Immature natural killer cell (primary cell): ENCODE measurements around the gene KCNA5. TPM values are rescaled to one million over a fixed set of nuclear protein-coding genes. Genes with fewer than 3 reads are reported as not detected.

Experiments used
- DNase-seq, 3 donors: peaks; one replicate each; pipeline ENCODE4 v3.0.0; 2022; ENCODE audit warnings: mixed read lengths in 1 of 3
- H3K27ac Mint-ChIP-seq, 6 donors: one replicate each; pipeline ENCODE4 v1.8.0; 2020; ENCODE audit warnings: mixed read lengths in 6 of 6, mild to moderate bottlenecking in 5 of 6, inconsistent platforms in 4 of 6, moderate library complexity in 3 of 6
- H3K27me3 Mint-ChIP-seq, 3 donors: one replicate each; pipeline ENCODE4 v1.8.0; 2020 to 2021; ENCODE audit warnings: low read depth in 3 of 3, mild to moderate bottlenecking in 3 of 3, mixed read lengths in 3 of 3, moderate library complexity in 3 of 3, inconsistent platforms in 1 of 3
- H3K36me3 Mint-ChIP-seq, 3 donors: one replicate each; pipeline ENCODE4 v1.8.0; 2020; ENCODE audit warnings: mixed read lengths in 3 of 3, inconsistent platforms in 2 of 3, mild to moderate bottlenecking in 2 of 3
- H3K4me1 Mint-ChIP-seq, 2 donors: one replicate each; pipeline ENCODE4 v1.8.0; 2020; ENCODE audit warnings: inconsistent platforms in 2 of 2, mild to moderate bottlenecking in 2 of 2, mixed read lengths in 2 of 2, moderate library complexity in 1 of 2
- H3K4me3 Mint-ChIP-seq, 5 donors: one replicate each; pipeline ENCODE4 v1.8.0; 2020; ENCODE audit warnings: mild to moderate bottlenecking in 5 of 5, mixed read lengths in 5 of 5, inconsistent platforms in 3 of 5, moderate library complexity in 3 of 5
- H3K9me3 Mint-ChIP-seq, 6 donors: one replicate each; pipeline ENCODE4 v1.8.0; 2020; ENCODE audit warnings: mild to moderate bottlenecking in 6 of 6, mixed read lengths in 6 of 6, inconsistent platforms in 4 of 6, moderate library complexity in 3 of 6
- polyA plus RNA-seq, 3 donors: library from polyadenylated mRNA; unstranded; fragments of 300-500 nt; fragmentation: Illumina TruSeq; gene quantifications; one replicate each; pipeline ENCODE4 v1.2.3, GENCODE V29; 2021

KCNA5 gene
- polyA plus RNA-seq, 3 donors from 2014 or later = 1.1 TPM; not detected in 2

DNA sequence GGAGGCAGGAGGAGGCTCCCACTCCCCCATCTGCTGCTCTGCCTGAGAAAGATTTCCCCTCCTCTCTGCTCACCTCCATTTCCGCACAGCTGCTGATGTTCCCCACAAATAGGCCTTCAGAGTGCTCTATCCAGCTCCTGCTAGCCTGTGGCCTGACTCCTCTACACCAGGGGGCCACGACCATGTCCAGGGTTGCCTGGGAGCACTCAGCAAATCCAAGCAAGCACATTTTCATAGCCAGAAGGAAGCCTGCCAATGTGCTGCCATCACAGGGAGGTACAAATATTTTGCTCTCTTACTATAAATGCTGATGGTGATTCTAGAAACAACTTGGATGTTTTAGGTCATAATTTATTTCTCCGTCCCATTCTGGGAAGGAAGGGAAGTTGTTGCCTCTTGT lies 17.3 kb downstream of the KCNA5 start:
- H3K27me3 Mint-ChIP-seq = peaks cover 2 to 9% (median 4%) of the 10 kb centered on the region in 3 donors
- H3K9me3 Mint-ChIP-seq = no peaks in the 10 kb centered on the region
- H3K36me3 Mint-ChIP-seq = no peaks in the 10 kb centered on the region
- H3K4me1 Mint-ChIP-seq = no peaks in the 10 kb centered on the region
- H3K27ac Mint-ChIP-seq = no peak overlapping the region
- DNase-seq = no peak
- no peak overlapping the region for H3K4me3 Mint-ChIP-seq

DNA sequence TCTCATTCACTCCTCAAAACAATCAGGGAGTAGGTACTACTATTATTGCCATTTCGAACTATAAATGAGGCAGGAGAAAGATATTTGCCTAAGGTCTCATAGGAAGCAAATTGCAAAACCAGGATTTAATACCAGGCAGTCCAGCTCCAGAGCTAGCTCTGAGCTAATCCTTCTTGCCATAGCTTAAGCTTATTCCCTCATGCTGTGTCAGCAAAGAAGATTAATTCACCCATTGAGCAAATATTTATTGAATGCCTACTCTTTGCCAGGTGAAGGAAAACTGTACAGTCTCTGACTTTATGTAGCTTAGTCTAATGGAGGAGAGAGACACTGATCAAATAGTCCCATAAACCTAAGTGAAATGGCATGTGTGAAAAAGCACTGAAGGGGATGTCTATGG lies 19.5 kb downstream of the KCNA5 start:
- H3K36me3 Mint-ChIP-seq = no peaks in the 10 kb centered on the region
- peaks cover 4 to 6% (median 4%) of the 10 kb centered on the region in 3 donors for H3K27me3 Mint-ChIP-seq
- DNase-seq = no peak
- no peak overlapping the region for H3K4me3 Mint-ChIP-seq
- H3K4me1 Mint-ChIP-seq = no peaks in the 10 kb centered on the region
- H3K9me3 Mint-ChIP-seq = no peaks in the 10 kb centered on the region
- H3K27ac Mint-ChIP-seq = no peak overlapping the region

DNA sequence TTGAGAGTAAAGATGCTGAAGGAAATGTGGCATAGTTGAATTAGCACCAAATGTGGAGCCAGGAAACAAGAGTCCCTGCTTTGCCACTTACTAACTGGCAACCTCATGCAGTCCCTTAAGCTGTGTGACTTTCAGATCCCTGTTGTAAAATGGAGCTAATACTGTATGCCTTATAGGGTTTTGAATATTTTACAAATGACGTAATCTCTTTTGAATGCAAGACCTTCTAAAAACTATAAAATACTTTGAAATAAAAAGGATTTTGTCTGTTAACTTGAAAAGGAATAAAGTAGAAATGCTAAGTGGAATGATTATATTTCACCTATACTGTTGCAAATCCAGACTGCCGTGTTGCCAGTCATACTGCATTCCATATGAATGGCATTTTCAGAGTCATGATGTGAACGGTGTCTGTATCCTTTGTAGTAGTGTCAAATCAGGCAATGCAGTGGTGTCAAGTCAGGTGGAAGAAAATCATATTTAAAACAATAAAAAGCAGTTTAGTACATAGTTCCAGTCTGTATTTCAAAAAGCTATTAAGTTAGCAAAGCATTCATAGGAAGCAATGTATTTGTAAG lies 21.3 kb downstream of the KCNA5 start:
- Mint-ChIP-seq H3K27ac (no peak overlapping the region), H3K4me3 (no peak overlapping the region), H3K27me3 (peaks cover 4 to 5% (median 4%) of the 10 kb centered on the region in 3 donors), H3K4me1 (no peaks in the 10 kb centered on the region), H3K9me3 (no peaks in the 10 kb centered on the region), H3K36me3 (no peaks in the 10 kb centered on the region)
- DNase-seq = no peak

DNA sequence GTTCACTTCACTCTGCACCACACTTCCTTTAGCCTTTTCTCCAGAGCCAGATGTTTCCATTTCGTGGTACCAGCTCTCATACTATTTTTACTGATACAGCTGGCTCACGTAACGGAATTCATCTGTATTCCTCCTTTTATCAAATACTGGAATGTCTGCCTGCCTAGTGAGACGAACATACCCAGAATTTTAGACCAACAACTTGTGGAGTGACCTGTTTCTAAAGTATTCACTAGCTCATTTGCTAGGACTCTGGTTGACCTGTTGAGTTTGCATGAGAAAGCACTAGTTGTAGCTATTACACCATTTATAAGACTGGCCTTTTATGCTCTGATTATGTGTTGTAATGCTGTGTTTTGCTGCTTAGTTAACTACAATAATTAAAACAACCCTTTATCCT lies 22.6 kb downstream of the KCNA5 start:
- Mint-ChIP-seq H3K27me3 (peaks cover 0 to 4% (median 0%) of the 10 kb centered on the region in 3 donors), H3K4me1 (no peaks in the 10 kb centered on the region), H3K27ac (no peak overlapping the region), H3K9me3 (no peaks in the 10 kb centered on the region), H3K4me3 (no peak overlapping the region), H3K36me3 (no peaks in the 10 kb centered on the region)
- DNase-seq = no peak

DNA sequence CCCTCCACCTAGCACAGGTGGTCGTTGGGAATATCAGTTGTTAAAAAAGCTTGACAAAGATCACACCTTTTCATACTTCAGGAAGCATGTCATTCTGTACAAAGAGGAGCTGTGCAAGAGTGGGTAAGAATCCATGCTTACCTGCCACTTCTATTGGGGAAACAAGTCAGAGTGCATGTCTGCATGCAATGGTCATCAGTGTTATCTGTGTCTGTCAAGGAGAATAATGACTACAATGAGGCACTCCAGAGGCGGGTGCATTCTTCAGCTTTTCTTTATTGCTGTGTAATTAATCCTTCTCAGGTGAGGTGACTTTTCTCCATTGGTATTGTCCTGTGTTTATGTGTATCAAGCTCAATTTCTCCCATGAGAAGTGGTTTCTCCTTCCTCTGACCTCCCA lies 24.4 kb downstream of the KCNA5 start:
- DNase-seq = no peak
- no peaks in the 10 kb centered on the region for H3K9me3 Mint-ChIP-seq
- H3K4me1 Mint-ChIP-seq = no peaks in the 10 kb centered on the region
- no peaks in the 10 kb centered on the region for H3K36me3 Mint-ChIP-seq
- H3K27ac Mint-ChIP-seq = no peak overlapping the region
- peaks cover 0 to 4% (median 3%) of the 10 kb centered on the region in 3 donors for H3K27me3 Mint-ChIP-seq
- H3K4me3 Mint-ChIP-seq = no peak overlapping the region

DNA sequence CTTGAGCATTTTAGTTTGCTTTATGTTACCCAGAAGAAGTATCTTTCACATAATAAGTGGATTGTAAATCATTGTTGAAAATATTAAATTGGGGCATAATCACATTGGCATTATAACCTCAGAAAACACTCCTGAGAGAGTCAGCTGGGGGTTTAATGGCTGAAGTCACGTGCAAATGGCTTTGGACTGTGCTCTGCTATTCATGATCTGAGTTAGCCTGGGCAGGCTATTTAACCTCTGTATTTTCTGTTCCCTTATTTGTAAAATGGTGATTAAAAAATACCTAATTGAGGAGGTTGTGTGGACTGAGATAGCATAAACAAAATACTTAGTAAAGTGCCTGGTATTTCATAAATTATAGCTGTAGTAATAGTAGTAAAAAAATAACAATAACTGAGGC lies 24.9 kb downstream of the KCNA5 start:
- no peaks in the 10 kb centered on the region for H3K4me1 Mint-ChIP-seq
- H3K27me3 Mint-ChIP-seq = peaks cover 2 to 5% (median 4%) of the 10 kb centered on the region in 3 donors
- H3K9me3 Mint-ChIP-seq = no peaks in the 10 kb centered on the region
- H3K4me3 Mint-ChIP-seq = no peak overlapping the region
- H3K36me3 Mint-ChIP-seq = no peaks in the 10 kb centered on the region
- no peak overlapping the region for H3K27ac Mint-ChIP-seq
- DNase-seq = no peak

DNA sequence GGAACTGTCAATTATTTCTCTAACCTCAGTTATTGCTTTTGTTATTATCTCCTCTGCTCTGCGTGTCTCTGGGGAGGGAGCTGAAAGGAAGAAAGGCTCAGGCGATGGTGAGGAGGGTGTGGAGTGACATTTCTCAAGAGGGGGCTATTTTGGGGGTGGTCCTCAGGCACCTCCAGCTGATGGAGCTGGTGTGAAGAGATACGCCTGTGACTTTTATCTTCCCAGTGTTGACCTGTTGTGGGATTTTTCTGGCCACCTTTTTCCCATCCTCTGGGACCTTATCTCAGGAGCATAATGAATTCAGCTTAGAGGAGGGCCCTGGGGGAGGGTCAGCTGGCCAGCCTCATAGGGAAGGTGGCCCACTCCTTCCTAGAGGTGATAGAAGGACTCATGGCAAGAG lies 26.4 kb downstream of the KCNA5 start:
- no peaks in the 10 kb centered on the region for H3K9me3 Mint-ChIP-seq
- H3K27me3 Mint-ChIP-seq = peaks cover 3 to 5% (median 4%) of the 10 kb centered on the region in 3 donors
- DNase-seq = no peak
- no peaks in the 10 kb centered on the region for H3K36me3 Mint-ChIP-seq
- H3K4me3 Mint-ChIP-seq = no peak overlapping the region
- no peaks in the 10 kb centered on the region for H3K4me1 Mint-ChIP-seq
- no peak overlapping the region for H3K27ac Mint-ChIP-seq

DNA sequence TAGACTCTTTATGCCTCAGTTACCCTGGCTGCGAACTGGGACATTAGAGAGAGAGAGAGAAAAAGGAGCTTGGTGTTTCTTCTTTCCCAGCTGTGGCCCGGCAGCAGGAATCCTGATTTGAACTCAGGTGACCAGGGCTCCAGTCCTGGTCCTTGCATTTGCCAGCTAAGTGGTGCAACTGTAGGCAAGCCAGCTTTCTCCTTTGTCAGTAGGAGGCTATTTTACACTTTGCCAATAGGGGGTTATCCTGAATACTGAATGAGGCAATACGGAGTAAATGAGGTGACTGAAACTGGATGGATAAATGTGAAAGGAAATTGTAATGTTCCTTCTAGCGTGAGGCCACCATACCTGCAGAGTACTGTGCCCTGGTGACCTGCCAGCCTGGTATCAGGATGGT lies 27.8 kb downstream of the KCNA5 start:
- no peaks in the 10 kb centered on the region for H3K36me3 Mint-ChIP-seq
- H3K27me3 Mint-ChIP-seq = peaks cover 3 to 5% (median 4%) of the 10 kb centered on the region in 3 donors
- DNase-seq = no peak
- no peak overlapping the region for H3K4me3 Mint-ChIP-seq
- H3K4me1 Mint-ChIP-seq = no peaks in the 10 kb centered on the region
- H3K9me3 Mint-ChIP-seq = no peaks in the 10 kb centered on the region
- no peak overlapping the region for H3K27ac Mint-ChIP-seq

DNA sequence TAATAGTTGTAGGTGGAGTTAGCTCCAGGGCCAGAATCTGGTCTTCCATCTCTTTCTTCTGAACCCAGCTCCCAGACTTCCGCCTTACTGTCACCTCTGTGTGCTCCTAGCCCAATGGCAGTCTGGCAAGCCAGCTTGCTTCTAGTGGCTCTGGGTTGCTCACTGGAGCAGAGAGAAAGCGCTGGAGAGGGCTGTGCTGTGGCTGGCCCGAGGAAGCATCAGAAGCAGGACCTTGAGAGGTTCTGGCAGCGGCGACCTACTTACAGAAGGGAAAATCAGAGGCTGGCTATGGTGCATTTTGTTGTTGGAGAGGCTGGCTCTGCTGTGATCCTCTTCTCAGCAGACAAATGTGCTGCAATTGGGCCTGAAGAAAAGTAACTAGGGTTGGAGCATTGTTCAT lies 28.6 kb downstream of the KCNA5 start:
- Mint-ChIP-seq H3K27ac (no peak overlapping the region), H3K4me1 (no peaks in the 10 kb centered on the region), H3K36me3 (no peaks in the 10 kb centered on the region), H3K9me3 (no peaks in the 10 kb centered on the region), H3K4me3 (no peak overlapping the region), H3K27me3 (peaks cover 3 to 5% (median 5%) of the 10 kb centered on the region in 3 donors)
- DNase-seq = no peak

DNA sequence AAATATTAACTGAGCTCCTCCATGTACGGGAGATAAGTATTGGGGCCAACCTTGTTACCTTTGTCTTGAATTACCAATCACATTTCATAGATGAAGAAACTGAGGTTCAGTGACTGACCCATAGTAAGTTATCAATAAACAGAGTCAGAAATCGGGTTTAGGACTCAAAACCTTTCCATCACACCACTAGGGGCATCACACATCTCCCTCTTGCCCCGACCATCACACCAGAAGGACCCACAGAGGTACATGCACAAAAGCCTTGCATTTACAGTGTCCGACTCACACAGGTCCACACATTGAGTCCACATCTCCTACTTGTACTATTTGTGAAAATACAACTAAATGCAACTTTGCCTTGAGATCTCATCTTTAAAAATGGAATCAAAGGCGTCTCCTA lies 29.4 kb downstream of the KCNA5 start:
- Mint-ChIP-seq H3K27me3 (peaks cover 3 to 5% (median 5%) of the 10 kb centered on the region in 3 donors), H3K4me1 (no peaks in the 10 kb centered on the region), H3K9me3 (no peaks in the 10 kb centered on the region), H3K27ac (no peak overlapping the region), H3K4me3 (no peak overlapping the region), H3K36me3 (no peaks in the 10 kb centered on the region)
- DNase-seq = no peak

DNA sequence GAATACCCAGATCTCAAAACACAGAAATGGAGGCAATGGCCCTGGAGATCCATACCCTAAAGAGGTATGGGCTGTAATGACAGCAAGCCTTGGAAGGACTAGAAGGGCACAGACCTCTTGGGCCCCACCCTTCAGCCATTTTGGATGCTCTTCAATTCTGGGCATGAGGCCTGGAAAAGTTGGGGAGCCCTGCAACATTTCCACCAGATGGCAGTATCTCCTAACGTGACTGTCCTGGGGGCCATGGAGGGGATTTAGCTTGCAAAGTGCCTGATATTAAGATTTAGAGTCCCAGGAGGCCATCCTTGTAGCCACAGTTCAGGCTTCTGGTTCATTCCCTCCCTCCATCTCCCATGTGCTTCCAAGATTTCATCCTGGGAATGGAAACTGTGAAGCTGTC lies 30.2 kb downstream of the KCNA5 start:
- H3K27ac Mint-ChIP-seq = no peak overlapping the region
- no peak for DNase-seq
- no peak overlapping the region for H3K4me3 Mint-ChIP-seq
- no peaks in the 10 kb centered on the region for H3K4me1 Mint-ChIP-seq
- peaks cover 3 to 6% (median 5%) of the 10 kb centered on the region in 3 donors for H3K27me3 Mint-ChIP-seq
- no peaks in the 10 kb centered on the region for H3K9me3 Mint-ChIP-seq
- H3K36me3 Mint-ChIP-seq = no peaks in the 10 kb centered on the region

DNA sequence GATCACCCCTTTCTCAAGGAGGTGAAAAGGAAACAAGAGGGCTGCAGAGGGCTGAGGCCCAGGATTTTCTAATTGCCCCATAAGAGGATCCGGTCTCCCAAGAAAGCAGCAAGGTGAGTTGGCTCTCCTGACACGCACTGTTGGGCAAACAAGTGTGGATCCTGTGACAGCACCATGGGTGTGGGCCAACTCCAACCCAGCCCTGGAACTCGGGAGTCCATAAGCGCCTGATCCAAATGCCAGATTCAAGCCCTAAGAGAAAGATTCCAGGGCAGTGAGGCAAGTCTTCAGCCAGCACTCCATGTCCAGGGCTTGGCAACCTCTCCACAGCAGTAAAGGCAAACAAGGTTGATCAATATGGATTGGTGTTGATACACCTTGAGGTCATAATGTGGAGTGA lies 33.1 kb downstream of the KCNA5 start:
- peaks cover 3 to 8% (median 6%) of the 10 kb centered on the region in 3 donors for H3K27me3 Mint-ChIP-seq
- no peaks in the 10 kb centered on the region for H3K36me3 Mint-ChIP-seq
- DNase-seq = no peak
- H3K4me1 Mint-ChIP-seq = no peaks in the 10 kb centered on the region
- no peaks in the 10 kb centered on the region for H3K9me3 Mint-ChIP-seq
- no peak overlapping the region for H3K27ac Mint-ChIP-seq
- no peak overlapping the region for H3K4me3 Mint-ChIP-seq

DNA sequence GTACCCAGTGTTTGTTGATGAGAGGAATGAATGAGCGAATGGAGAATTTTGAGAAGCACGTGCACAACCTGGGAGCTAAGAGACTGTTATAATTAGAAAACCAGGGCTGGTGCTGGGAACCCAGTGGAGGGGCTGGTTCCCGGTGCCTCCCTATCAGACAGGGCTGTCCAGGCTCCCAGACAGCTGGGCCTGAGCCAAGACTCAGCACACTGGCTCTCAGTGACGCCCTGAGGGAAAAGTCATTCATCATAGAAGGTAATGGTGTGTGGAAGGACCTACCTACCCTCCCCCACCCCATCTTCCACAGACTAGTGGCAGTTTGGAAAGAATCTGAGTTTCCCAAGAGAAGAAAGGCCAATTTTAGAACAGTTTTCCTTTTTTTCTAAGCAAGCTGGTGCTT lies 34.7 kb downstream of the KCNA5 start:
- DNase-seq = no peak
- Mint-ChIP-seq H3K9me3 (no peaks in the 10 kb centered on the region), H3K36me3 (no peaks in the 10 kb centered on the region), H3K27ac (no peak overlapping the region), H3K4me3 (no peak overlapping the region), H3K4me1 (no peaks in the 10 kb centered on the region), H3K27me3 (peaks cover 3 to 6% (median 5%) of the 10 kb centered on the region in 3 donors)

DNA sequence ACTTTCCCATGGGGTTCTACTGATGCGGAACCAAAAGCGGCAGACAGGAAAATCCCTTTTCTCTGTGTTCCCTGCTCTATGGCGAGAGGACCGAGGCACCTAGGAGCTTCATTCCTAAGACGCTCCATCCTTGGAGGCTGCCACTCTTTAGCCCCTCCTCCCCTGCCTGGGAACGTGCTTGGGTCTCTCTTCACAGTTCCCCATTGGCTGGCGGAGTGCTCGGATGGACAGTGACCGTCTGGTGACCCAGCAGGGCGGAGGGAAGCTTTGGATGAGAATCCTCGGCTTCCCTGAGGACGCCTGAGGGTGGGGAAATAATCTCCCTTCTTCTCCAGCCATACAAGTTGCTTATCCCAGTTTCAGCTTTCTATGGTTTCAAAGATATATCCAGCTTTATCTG lies 37.3 kb downstream of the KCNA5 start:
- no peaks in the 10 kb centered on the region for H3K9me3 Mint-ChIP-seq
- H3K27me3 Mint-ChIP-seq = peaks cover 2 to 5% (median 3%) of the 10 kb centered on the region in 3 donors
- H3K4me1 Mint-ChIP-seq = no peaks in the 10 kb centered on the region
- no peak overlapping the region for H3K27ac Mint-ChIP-seq
- no peak overlapping the region for H3K4me3 Mint-ChIP-seq
- DNase-seq = no peak
- H3K36me3 Mint-ChIP-seq = no peaks in the 10 kb centered on the region
